ENCODE measurements around the gene FAM8A1.
"Not testable (repeated sequence)": the region's sequence is repeated elsewhere in the genome, so short reads cannot be mapped to it uniquely, and the experiment has no call there.

GRCh38 chr6:17586623-17587022, 13.5 kb upstream of the FAM8A1 start:
- TF ChIP-seq POLR2A (IDR thresholded peaks at IDR 0.05), result not testable (repeated sequence)
- TF ChIP-seq, protein P1, sequence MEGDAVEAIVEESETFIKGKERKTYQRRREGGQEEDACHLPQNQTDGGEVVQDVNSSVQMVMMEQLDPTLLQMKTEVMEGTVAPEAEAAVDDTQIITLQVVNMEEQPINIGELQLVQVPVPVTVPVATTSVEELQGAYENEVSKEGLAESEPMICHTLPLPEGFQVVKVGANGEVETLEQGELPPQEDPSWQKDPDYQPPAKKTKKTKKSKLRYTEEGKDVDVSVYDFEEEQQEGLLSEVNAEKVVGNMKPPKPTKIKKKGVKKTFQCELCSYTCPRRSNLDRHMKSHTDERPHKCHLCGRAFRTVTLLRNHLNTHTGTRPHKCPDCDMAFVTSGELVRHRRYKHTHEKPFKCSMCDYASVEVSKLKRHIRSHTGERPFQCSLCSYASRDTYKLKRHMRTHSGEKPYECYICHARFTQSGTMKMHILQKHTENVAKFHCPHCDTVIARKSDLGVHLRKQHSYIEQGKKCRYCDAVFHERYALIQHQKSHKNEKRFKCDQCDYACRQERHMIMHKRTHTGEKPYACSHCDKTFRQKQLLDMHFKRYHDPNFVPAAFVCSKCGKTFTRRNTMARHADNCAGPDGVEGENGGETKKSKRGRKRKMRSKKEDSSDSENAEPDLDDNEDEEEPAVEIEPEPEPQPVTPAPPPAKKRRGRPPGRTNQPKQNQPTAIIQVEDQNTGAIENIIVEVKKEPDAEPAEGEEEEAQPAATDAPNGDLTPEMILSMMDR (IDR thresholded peaks at IDR 0.05), result not testable (repeated sequence)

All from right lobe of liver (tissue), 4 donors.